H1 (cell line): Measurements from ENCODE around the gene RAD23B. TPM values are rescaled to one million over a fixed set of nuclear protein-coding genes. Genes with fewer than 3 reads are reported as not detected.

Experiments
- ATF2 ChIP-seq: IDR thresholded peaks from 2 replicates; pipeline ENCODE4 v1.6.1; 2012; ENCODE audit warnings: low read length, inconsistent platforms
- CHD2 ChIP-seq: IDR thresholded peaks from 2 replicates; pipeline ENCODE4 v1.6.1; 2012; ENCODE audit warnings: low read length, improper control_type of control experiment
- EP300 ChIP-seq, 2 experiments: IDR thresholded peaks; 1 replicate in 1 of 2; 2 replicates in 1 of 2; pipeline ENCODE4 v1.6.1; 2011 to 2012; ENCODE audit warnings: low read depth in 2 of 2, low read length in 2 of 2, mild to moderate bottlenecking in 2 of 2, borderline replicate concordance in 1 of 2, inconsistent platforms in 1 of 2, moderate library complexity in 1 of 2
- RXRA ChIP-seq: IDR thresholded peaks from 2 replicates; pipeline ENCODE4 v1.6.1; 2011; ENCODE audit warnings: low read depth, mild to moderate bottlenecking, low read length, moderate library complexity; ENCODE audit not compliant: insufficient read depth
- SP1 ChIP-seq: IDR thresholded peaks from 2 replicates; pipeline ENCODE4 v1.6.1; 2011; ENCODE audit warnings: low read depth, low read length
- TAF7 ChIP-seq: optimal IDR thresholded peaks from 2 replicates; pipeline ENCODE3; 2011; ENCODE audit warnings: low read depth, mild to moderate bottlenecking, inconsistent platforms, low read length, moderate library complexity, borderline replicate concordance
- USF2 ChIP-seq: IDR thresholded peaks from 2 replicates; pipeline ENCODE4 v1.6.1; 2011; ENCODE audit warnings: low read length, improper control_type of control experiment
- YY1 ChIP-seq: IDR thresholded peaks from 2 replicates; pipeline ENCODE4 v1.6.1; 2011; ENCODE audit warnings: low read depth, mild to moderate bottlenecking, low read length
- polyA plus RNA-seq, 7 experiments: library from polyadenylated mRNA; depleted of rRNA in 3 of 7; stranded (reverse) in 5 of 7; unstranded in 2 of 7; fragments of >200 nt in 5 of 7; fragments of 200-250 nt in 2 of 7; gene quantifications; 1 replicate in 5 of 7; 2 replicates in 1 of 7; 4 replicates in 1 of 7; pipeline versions ENCODE4 v1.2.1 to v1.2.3, GENCODE V29; 2011 to 2013; ENCODE audit warnings: missing spikeins in 2 of 7, mixed read lengths in 2 of 7
- total RNA-seq: library from RNA; stranded (reverse); fragmentation: NEBNext Ultra II Directional; extraction: Animal tissue kit (Norgen Biotek cat#: 25700); gene quantifications from 2 replicates; pipeline ENCODE4 v1.2.1, GENCODE V29; 2021
- TF ChIP-seq, protein P1 (sequence below): fragments of 300-600 bp; sonication (generic); IDR thresholded peaks from 2 replicates; pipeline ENCODE4 v1.7.1; 2012; ENCODE audit warnings: low read length, moderate library complexity, mild to moderate bottlenecking, inconsistent platforms; ENCODE audit not compliant: insufficient replicate concordance

RAD23B gene
- total and polyA plus RNA-seq, 2 of the 8 experiments (the other 6 are each of a cell fraction or from before 2014, with no cell fraction given): 97.1 to 165 TPM

- TF ChIP-seq, protein P1, sequence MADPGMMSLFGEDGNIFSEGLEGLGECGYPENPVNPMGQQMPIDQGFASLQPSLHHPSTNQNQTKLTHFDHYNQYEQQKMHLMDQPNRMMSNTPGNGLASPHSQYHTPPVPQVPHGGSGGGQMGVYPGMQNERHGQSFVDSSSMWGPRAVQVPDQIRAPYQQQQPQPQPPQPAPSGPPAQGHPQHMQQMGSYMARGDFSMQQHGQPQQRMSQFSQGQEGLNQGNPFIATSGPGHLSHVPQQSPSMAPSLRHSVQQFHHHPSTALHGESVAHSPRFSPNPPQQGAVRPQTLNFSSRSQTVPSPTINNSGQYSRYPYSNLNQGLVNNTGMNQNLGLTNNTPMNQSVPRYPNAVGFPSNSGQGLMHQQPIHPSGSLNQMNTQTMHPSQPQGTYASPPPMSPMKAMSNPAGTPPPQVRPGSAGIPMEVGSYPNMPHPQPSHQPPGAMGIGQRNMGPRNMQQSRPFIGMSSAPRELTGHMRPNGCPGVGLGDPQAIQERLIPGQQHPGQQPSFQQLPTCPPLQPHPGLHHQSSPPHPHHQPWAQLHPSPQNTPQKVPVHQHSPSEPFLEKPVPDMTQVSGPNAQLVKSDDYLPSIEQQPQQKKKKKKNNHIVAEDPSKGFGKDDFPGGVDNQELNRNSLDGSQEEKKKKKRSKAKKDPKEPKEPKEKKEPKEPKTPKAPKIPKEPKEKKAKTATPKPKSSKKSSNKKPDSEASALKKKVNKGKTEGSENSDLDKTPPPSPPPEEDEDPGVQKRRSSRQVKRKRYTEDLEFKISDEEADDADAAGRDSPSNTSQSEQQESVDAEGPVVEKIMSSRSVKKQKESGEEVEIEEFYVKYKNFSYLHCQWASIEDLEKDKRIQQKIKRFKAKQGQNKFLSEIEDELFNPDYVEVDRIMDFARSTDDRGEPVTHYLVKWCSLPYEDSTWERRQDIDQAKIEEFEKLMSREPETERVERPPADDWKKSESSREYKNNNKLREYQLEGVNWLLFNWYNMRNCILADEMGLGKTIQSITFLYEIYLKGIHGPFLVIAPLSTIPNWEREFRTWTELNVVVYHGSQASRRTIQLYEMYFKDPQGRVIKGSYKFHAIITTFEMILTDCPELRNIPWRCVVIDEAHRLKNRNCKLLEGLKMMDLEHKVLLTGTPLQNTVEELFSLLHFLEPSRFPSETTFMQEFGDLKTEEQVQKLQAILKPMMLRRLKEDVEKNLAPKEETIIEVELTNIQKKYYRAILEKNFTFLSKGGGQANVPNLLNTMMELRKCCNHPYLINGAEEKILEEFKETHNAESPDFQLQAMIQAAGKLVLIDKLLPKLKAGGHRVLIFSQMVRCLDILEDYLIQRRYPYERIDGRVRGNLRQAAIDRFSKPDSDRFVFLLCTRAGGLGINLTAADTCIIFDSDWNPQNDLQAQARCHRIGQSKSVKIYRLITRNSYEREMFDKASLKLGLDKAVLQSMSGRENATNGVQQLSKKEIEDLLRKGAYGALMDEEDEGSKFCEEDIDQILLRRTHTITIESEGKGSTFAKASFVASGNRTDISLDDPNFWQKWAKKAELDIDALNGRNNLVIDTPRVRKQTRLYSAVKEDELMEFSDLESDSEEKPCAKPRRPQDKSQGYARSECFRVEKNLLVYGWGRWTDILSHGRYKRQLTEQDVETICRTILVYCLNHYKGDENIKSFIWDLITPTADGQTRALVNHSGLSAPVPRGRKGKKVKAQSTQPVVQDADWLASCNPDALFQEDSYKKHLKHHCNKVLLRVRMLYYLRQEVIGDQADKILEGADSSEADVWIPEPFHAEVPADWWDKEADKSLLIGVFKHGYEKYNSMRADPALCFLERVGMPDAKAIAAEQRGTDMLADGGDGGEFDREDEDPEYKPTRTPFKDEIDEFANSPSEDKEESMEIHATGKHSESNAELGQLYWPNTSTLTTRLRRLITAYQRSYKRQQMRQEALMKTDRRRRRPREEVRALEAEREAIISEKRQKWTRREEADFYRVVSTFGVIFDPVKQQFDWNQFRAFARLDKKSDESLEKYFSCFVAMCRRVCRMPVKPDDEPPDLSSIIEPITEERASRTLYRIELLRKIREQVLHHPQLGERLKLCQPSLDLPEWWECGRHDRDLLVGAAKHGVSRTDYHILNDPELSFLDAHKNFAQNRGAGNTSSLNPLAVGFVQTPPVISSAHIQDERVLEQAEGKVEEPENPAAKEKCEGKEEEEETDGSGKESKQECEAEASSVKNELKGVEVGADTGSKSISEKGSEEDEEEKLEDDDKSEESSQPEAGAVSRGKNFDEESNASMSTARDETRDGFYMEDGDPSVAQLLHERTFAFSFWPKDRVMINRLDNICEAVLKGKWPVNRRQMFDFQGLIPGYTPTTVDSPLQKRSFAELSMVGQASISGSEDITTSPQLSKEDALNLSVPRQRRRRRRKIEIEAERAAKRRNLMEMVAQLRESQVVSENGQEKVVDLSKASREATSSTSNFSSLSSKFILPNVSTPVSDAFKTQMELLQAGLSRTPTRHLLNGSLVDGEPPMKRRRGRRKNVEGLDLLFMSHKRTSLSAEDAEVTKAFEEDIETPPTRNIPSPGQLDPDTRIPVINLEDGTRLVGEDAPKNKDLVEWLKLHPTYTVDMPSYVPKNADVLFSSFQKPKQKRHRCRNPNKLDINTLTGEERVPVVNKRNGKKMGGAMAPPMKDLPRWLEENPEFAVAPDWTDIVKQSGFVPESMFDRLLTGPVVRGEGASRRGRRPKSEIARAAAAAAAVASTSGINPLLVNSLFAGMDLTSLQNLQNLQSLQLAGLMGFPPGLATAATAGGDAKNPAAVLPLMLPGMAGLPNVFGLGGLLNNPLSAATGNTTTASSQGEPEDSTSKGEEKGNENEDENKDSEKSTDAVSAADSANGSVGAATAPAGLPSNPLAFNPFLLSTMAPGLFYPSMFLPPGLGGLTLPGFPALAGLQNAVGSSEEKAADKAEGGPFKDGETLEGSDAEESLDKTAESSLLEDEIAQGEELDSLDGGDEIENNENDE: no peak
- TF ChIP-seq ATF2: no peak
- no peak for TF ChIP-seq RXRA
- TF ChIP-seq YY1: no peak
- TF ChIP-seq EP300 (IDR thresholded peaks at IDR 0.05; ENCODE audit: borderline replicate concordance in 1 of 2, low read depth in 2 of 2, low read length in 2 of 2): no peak
- TF ChIP-seq CHD2: no peak
- TF ChIP-seq SP1: no peak
- no peak for TF ChIP-seq USF2
- no peak for TF ChIP-seq TAF7
Observed at GRCh38 chr9:107306308-107306707, 23.2 kb downstream of the RAD23B start (continued).
